Measurements from ENCODE around the gene NRL. TPM values are rescaled to one million over a fixed set of nuclear protein-coding genes. Genes with fewer than 3 reads are reported as not detected.
"Not testable (repeated sequence)": the region's sequence is repeated elsewhere in the genome, so short reads cannot be mapped to it uniquely, and the experiment has no call there.

The NRL gene
- total and polyA plus RNA-seq, 8 donors = 0.37 to 2.4 (median 1.4) TPM

DNA sequence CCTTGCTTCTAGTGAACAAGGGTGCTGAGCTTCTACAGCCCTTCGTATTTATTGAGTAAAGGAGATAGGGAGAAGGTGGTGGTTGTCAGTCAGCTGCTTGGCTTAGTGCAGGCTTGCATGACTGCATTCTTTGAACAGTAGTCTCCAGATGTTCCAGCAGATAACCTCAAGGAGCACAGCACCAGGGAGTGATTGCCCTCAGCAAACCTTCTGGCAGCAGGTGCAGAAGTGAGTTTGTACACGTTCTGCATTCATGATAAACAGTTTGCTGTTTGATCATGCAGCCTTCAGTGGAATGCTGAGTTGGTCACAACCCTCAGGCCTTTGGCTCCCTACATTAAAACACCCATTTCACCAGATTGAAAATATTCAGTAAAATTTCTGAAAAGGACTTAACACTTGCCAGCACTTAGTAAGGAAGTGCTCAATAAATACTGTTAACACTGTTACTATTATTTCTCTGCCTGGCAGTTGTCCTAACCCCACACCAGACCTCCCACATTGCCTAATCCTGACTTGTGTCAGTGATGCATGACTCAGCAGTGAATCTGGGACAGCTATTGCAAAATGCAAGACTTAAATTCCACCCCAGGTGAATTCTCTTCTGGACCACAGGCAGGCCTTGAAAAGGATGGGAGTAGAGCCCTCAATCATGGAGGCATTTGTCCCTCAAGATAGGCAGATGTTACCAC lies 81.9 kb downstream of the NRL start:
- H3K9me3 ChIP-seq = no peaks in the 10 kb centered on the region
- 44 to 47% methylated on average over 2 of the region's 2 CpGs for WGBS, 2 donors
- no peak overlapping the region for H3K27ac ChIP-seq
- H3K4me1 ChIP-seq = peaks cover 0 to 9% (median 0%) of the 10 kb centered on the region in 3 donors
- intact Hi-C loops (cut with DNase I) = no loop called here
- no peak overlapping the region for H3K4me3 ChIP-seq
- no peaks in the 10 kb centered on the region for H3K36me3 ChIP-seq
- no peak for DNase-seq
- TF ChIP-seq, protein P1, sequence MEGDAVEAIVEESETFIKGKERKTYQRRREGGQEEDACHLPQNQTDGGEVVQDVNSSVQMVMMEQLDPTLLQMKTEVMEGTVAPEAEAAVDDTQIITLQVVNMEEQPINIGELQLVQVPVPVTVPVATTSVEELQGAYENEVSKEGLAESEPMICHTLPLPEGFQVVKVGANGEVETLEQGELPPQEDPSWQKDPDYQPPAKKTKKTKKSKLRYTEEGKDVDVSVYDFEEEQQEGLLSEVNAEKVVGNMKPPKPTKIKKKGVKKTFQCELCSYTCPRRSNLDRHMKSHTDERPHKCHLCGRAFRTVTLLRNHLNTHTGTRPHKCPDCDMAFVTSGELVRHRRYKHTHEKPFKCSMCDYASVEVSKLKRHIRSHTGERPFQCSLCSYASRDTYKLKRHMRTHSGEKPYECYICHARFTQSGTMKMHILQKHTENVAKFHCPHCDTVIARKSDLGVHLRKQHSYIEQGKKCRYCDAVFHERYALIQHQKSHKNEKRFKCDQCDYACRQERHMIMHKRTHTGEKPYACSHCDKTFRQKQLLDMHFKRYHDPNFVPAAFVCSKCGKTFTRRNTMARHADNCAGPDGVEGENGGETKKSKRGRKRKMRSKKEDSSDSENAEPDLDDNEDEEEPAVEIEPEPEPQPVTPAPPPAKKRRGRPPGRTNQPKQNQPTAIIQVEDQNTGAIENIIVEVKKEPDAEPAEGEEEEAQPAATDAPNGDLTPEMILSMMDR (IDR thresholded peaks at IDR 0.05) = no peak
- FAIRE-seq = no peak
- H3K27me3 ChIP-seq = no peaks in the 10 kb centered on the region
- no peak for ATAC-seq

DNA sequence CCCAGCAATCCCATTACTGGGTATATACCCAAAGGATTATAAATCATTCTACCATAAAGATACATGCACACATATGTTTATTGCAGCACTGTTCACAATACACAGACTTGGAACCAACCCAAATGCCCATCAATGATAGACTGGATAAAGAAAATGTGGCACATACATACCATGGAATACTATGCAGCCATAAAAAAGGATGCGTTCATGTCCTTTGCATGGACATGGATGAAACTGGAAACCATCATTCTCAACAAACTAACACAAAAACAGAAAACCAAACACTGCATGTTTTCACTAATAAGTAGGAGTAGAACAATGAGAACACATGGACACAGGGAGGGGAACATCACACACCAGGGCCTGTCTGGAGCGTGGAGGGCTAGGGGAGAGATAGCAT lies 83.4 kb downstream of the NRL start:
- 85 to 98% methylated on average over 2 of the region's 2 CpGs for WGBS, 2 donors
- H3K4me3 ChIP-seq; FAIRE-seq; H3K27me3 ChIP-seq; intact Hi-C loops (cut with DNase I); ATAC-seq; H3K9me3 ChIP-seq; H3K36me3 ChIP-seq; DNase-seq; H3K27ac ChIP-seq; H3K4me1 ChIP-seq: not testable (repeated sequence)

DNA sequence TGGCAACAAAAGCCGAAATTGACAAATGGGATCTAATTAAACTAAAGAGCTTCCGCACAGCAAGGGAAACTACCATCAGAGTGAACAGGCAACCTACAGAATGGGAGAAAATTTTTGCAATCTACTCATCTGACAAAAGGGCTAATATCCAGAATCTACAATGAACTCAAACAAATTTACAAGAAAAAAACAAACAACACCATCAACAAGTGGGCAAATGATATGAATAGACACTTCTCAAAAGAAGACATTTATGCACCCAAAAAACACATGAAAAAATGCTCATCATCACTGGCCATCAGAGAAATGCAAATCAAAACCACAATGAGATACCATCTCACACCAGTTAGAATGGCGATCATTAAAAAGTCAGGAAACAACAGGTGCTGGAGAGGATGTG lies 85.1 kb downstream of the NRL start:
- intact Hi-C loops (cut with DNase I); ATAC-seq; H3K27ac ChIP-seq: not testable (repeated sequence)

More for the DNA sequence above, 85.1 kb downstream of the NRL start:
- not testable (repeated sequence) for H3K9me3 ChIP-seq, FAIRE-seq, H3K4me1 ChIP-seq, H3K27me3 ChIP-seq, H3K4me3 ChIP-seq, DNase-seq, H3K36me3 ChIP-seq
- 90 to 93% methylated on average over 2 of the region's 3 CpGs for WGBS, 2 donors

Small RNA genes lying within 50 kb of the gene (microRNA-seq; reads per million reads assigned to microRNA genes)
- 0 to 0.59 reads per million in 2 donors for gene MIR7703

Other genes with a start within 250 kb of the NRL start
- gene DHRS4, start 161.2 kb downstream of the NRL start, total RNA-seq = 10 to 100 TPM; 10.8 to 24.8 (median 12.7) TPM
- gene DHRS4, start 161.2 kb downstream of the NRL start, polyA plus RNA-seq = 10 to 100 TPM; 26.4 to 27.7 TPM
- 10 to 100 TPM; 10.3 to 16.2 (median 11.5) TPM for gene DHRS4L2, start 126.0 kb downstream of the NRL start, total RNA-seq
- gene DHRS4L2, start 126.0 kb downstream of the NRL start, polyA plus RNA-seq = 10 to 100 TPM; 20.2 to 35.0 TPM
- gene CARMIL3, start 62.9 kb downstream of the NRL start, total RNA-seq = under 1 TPM; 0.31 to 1.00 (median 0.71) TPM
- gene CARMIL3, start 62.9 kb downstream of the NRL start, polyA plus RNA-seq = 1 to 10 TPM; 2.7 to 4.0 TPM
- not detected for gene CPNE6, start 43.4 kb downstream of the NRL start, total RNA-seq
- under 1 TPM in 1 of 2 donors, not detected in 1; 0.07 TPM for gene CPNE6, start 43.4 kb downstream of the NRL start, polyA plus RNA-seq
- gene PCK2, start 20.6 kb downstream of the NRL start, total RNA-seq = 100 to 1,000 TPM in 1 of 6 donors, 10 to 100 TPM in 5; 18.6 to 146 (median 23.1) TPM
- 10 to 100 TPM; 12.8 to 20.3 TPM for gene PCK2, start 20.6 kb downstream of the NRL start, polyA plus RNA-seq
- gene DCAF11, start 172 bp downstream of the NRL start, total RNA-seq = 10 to 100 TPM; 50.1 to 78.9 (median 60.3) TPM
- 10 to 100 TPM; 34.2 to 41.6 TPM for gene DCAF11, start 172 bp downstream of the NRL start, polyA plus RNA-seq
- gene FITM1, start 15.7 kb upstream of the NRL start, total RNA-seq = 10 to 100 TPM in 1 of 6 donors, 1 to 10 TPM in 5; 2.7 to 12.0 (median 4.0) TPM
- gene FITM1, start 15.7 kb upstream of the NRL start, polyA plus RNA-seq = 10 to 100 TPM in 1 of 2 donors, 1 to 10 TPM in 1; 3.4 to 11.1 TPM
- 100 to 1,000 TPM in 2 of 6 donors, 10 to 100 TPM in 4; 46.4 to 107 (median 68.8) TPM for gene PSME1, start 21.2 kb upstream of the NRL start, total RNA-seq
- gene PSME1, start 21.2 kb upstream of the NRL start, polyA plus RNA-seq = 100 to 1,000 TPM in 1 of 2 donors, 10 to 100 TPM in 1; 88.9 to 132 TPM
- 10 to 100 TPM in 5 of 6 donors, 1 to 10 TPM in 1; 8.1 to 18.8 (median 13.5) TPM for gene EMC9, start 26.6 kb upstream of the NRL start, total RNA-seq
- gene EMC9, start 26.6 kb upstream of the NRL start, polyA plus RNA-seq = 10 to 100 TPM; 52.4 to 72.6 TPM
- gene PSME2, start 31.7 kb upstream of the NRL start, total RNA-seq = 10 to 100 TPM; 33.9 to 90.3 (median 59.2) TPM
- 100 to 1,000 TPM; 180 to 285 TPM for gene PSME2, start 31.7 kb upstream of the NRL start, polyA plus RNA-seq
- 10 to 100 TPM; 25.8 to 44.2 (median 37.1) TPM for gene RNF31, start 32.5 kb upstream of the NRL start, total RNA-seq
- 100 to 1,000 TPM; 124 to 169 TPM for gene RNF31, start 32.5 kb upstream of the NRL start, polyA plus RNA-seq
- gene IRF9, start 46.3 kb upstream of the NRL start, total RNA-seq = 10 to 100 TPM; 20.3 to 60.7 (median 27.9) TPM
- 10 to 100 TPM; 50.7 to 60.8 TPM for gene IRF9, start 46.3 kb upstream of the NRL start, polyA plus RNA-seq
- 1 to 10 TPM; 3.5 to 9.9 (median 4.5) TPM for gene REC8, start 57.1 kb upstream of the NRL start, total RNA-seq
- gene REC8, start 57.1 kb upstream of the NRL start, polyA plus RNA-seq = 10 to 100 TPM; 22.8 to 41.1 TPM
- 10 to 100 TPM; 24.6 to 62.0 (median 31.0) TPM for gene IPO4, start 73.9 kb upstream of the NRL start, total RNA-seq
- gene IPO4, start 73.9 kb upstream of the NRL start, polyA plus RNA-seq = 10 to 100 TPM; 21.3 to 29.4 TPM
- 10 to 100 TPM; 29.2 to 46.8 (median 38.4) TPM for gene TM9SF1, start 80.5 kb upstream of the NRL start, total RNA-seq
- 10 to 100 TPM; 20.5 to 34.4 TPM for gene TM9SF1, start 80.5 kb upstream of the NRL start, polyA plus RNA-seq
- gene TSSK4, start 90.7 kb upstream of the NRL start, total RNA-seq = under 1 TPM in 5 of 6 donors, not detected in 1; 0.16 to 0.66 (median 0.40) TPM
- gene TSSK4, start 90.7 kb upstream of the NRL start, polyA plus RNA-seq = under 1 TPM; 0.14 to 0.46 TPM
- gene CHMP4A, start 98.5 kb upstream of the NRL start, total RNA-seq = 10 to 100 TPM; 16.3 to 31.2 (median 22.4) TPM
- 10 to 100 TPM; 35.4 to 79.9 TPM for gene CHMP4A, start 98.5 kb upstream of the NRL start, polyA plus RNA-seq
- 10 to 100 TPM in 2 of 6 donors, 1 to 10 TPM in 4; 7.8 to 11.9 (median 9.3) TPM for gene MDP1, start 101.1 kb upstream of the NRL start, total RNA-seq
- 10 to 100 TPM; 20.4 to 31.7 TPM for gene MDP1, start 101.1 kb upstream of the NRL start, polyA plus RNA-seq
- gene NEDD8, start 117.4 kb upstream of the NRL start, total RNA-seq = 10 to 100 TPM; 32.5 to 65.1 (median 46.9) TPM
- 100 to 1,000 TPM in 1 of 2 donors, 10 to 100 TPM in 1; 62.8 to 118 TPM for gene NEDD8, start 117.4 kb upstream of the NRL start, polyA plus RNA-seq
- gene GMPR2, start 118.0 kb upstream of the NRL start, total RNA-seq = 10 to 100 TPM; 24.3 to 37.0 (median 28.6) TPM
- gene GMPR2, start 118.0 kb upstream of the NRL start, polyA plus RNA-seq = 10 to 100 TPM; 23.6 to 48.1 TPM
- 10 to 100 TPM; 32.1 to 42.6 (median 34.4) TPM for gene TINF2, start 127.7 kb upstream of the NRL start, total RNA-seq
- gene TINF2, start 127.7 kb upstream of the NRL start, polyA plus RNA-seq = 10 to 100 TPM; 23.8 to 43.8 TPM
- gene TGM1, start 148.2 kb upstream of the NRL start, total RNA-seq = 1 to 10 TPM; 1.2 to 3.8 (median 2.2) TPM
- gene TGM1, start 148.2 kb upstream of the NRL start, polyA plus RNA-seq = 1 to 10 TPM; 4.8 to 5.4 TPM
- 10 to 100 TPM; 15.4 to 21.0 (median 18.2) TPM for gene RABGGTA, start 156.6 kb upstream of the NRL start, total RNA-seq
- gene RABGGTA, start 156.6 kb upstream of the NRL start, polyA plus RNA-seq = 10 to 100 TPM; 49.1 to 51.5 TPM
- 10 to 100 TPM in 3 of 6 donors, 1 to 10 TPM in 3; 6.1 to 15.3 (median 11.2) TPM for gene DHRS1, start 184.8 kb upstream of the NRL start, total RNA-seq
- 10 to 100 TPM; 18.9 to 21.1 TPM for gene DHRS1, start 184.8 kb upstream of the NRL start, polyA plus RNA-seq
- 10 to 100 TPM in 4 of 6 donors, 1 to 10 TPM in 2; 8.8 to 13.9 (median 11.3) TPM for gene NOP9, start 184.9 kb upstream of the NRL start, total RNA-seq
- 1 to 10 TPM; 6.2 to 8.7 TPM for gene NOP9, start 184.9 kb upstream of the NRL start, polyA plus RNA-seq
- 10 to 100 TPM in 3 of 6 donors, 1 to 10 TPM in 3; 6.3 to 11.3 (median 9.4) TPM for gene CIDEB, start 193.0 kb upstream of the NRL start, total RNA-seq
- 10 to 100 TPM in 1 of 2 donors, 1 to 10 TPM in 1; 9.2 to 15.0 TPM for gene CIDEB, start 193.0 kb upstream of the NRL start, polyA plus RNA-seq
- 1 to 10 TPM; 1.5 to 3.0 (median 2.2) TPM for gene LTB4R2, start 195.2 kb upstream of the NRL start, total RNA-seq
- 1 to 10 TPM in 1 of 2 donors, under 1 TPM in 1; 0.73 to 3.1 TPM for gene LTB4R2, start 195.2 kb upstream of the NRL start, polyA plus RNA-seq
- 1 to 10 TPM; 1.9 to 3.2 (median 2.3) TPM for gene LTB4R, start 196.6 kb upstream of the NRL start, total RNA-seq
- 10 to 100 TPM; 13.0 to 15.5 TPM for gene LTB4R, start 196.6 kb upstream of the NRL start, polyA plus RNA-seq
- 10 to 100 TPM in 1 of 6 donors, 1 to 10 TPM in 5; 3.2 to 10.6 (median 5.1) TPM for gene ADCY4, start 220.1 kb upstream of the NRL start, total RNA-seq
- gene ADCY4, start 220.1 kb upstream of the NRL start, polyA plus RNA-seq = 10 to 100 TPM; 33.8 to 59.3 TPM
- gene RIPK3, start 225.0 kb upstream of the NRL start, total RNA-seq = 10 to 100 TPM in 1 of 6 donors, 1 to 10 TPM in 5; 3.9 to 12.1 (median 5.7) TPM
- 10 to 100 TPM; 12.9 to 13.0 TPM for gene RIPK3, start 225.0 kb upstream of the NRL start, polyA plus RNA-seq

Data from pancreas (tissue), 10 donors.